Pons (tissue), 1 donor: ENCODE data around the gene DLGAP1.
"Not testable (repeated sequence)": the region's sequence is repeated elsewhere in the genome, so short reads cannot be mapped to it uniquely, and the experiment has no call there.

Experiments used
- DNase-seq: peaks from one replicate; pipeline ENCODE4 v3.0.0-alpha.2; 2016; ENCODE audit warnings: low spot score

DLGAP1 gene

DNA sequence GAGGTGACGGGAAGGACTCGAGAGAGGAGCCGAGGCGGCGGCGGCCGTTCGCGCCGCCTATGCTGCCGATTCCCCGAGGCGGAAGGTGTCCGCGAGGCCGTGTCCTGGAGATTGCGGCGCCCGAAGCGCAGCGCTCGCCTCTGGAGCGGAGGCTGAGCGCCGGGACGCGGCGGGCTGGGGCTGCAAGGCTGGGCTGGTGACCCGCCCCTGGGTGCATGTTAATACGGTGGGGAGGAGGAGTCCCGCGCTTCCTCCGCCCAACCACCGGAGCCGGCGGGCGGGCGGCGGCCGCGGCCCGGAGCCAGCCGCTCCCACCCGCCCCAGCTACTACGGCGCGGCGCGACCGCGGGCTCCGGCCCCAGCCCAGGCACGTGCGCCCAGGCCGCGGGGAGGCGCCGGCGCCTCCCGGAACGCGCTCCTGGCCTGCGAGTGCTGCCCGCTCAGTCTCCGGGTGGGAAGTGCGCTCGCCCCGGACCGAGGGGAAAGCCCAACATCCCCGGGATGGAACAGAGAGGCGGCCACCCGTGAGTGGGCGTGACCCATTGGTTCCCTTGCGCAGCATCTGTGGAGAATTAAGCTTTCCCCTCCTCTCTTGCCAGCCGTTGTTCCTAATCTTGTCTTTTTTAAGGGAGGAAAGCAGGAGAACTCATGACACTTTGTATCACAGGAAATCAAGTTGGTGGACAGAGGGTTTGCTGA is at the start of gene DLGAP1:
DLGAP1 (minus strand) TSS at position 195 of the 699 bp plus-strand sequence.
- no peak for DNase-seq

DNA sequence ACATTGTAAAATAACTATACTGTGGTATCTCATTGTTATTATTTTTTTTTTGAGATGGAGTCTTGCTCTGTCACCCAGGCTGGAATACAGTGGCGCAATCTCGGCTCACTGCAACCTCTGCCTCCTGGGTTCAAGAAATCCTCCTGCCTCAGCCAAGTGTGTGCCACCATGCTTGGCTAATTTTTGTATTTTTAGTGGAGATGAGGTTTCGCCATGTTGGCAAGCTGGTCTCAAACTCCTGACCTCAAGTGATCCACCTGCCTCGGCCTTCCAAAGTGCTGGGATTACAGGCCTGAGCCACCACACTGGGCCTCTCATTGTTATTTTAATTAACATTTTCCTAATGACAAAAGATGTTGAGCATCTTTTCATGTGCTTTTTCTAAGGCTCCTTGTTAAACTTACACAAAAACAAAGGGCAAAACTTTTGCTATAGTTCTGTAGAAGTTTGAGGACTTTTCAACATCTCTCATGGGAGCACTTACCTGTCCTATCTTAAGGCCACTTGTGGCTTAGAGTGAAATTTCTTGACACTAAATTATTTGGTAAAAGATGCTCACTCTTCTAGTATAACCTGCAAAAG is 39.7 kb upstream of the DLGAP1 start:
- DNase-seq: not testable (repeated sequence)

- no peak for DNase-seq
Measured at GRCh38 chr18:4468511-4468910, 13.4 kb upstream of the DLGAP1 start.

- DNase-seq: no peak
Measured at GRCh38 chr18:4454537-4455112, 482 bp downstream of the DLGAP1 start.

GRCh38 chr18:4453874-4454536 is 1.1 kb downstream of the DLGAP1 start:
- DNase-seq: no peak

DNA sequence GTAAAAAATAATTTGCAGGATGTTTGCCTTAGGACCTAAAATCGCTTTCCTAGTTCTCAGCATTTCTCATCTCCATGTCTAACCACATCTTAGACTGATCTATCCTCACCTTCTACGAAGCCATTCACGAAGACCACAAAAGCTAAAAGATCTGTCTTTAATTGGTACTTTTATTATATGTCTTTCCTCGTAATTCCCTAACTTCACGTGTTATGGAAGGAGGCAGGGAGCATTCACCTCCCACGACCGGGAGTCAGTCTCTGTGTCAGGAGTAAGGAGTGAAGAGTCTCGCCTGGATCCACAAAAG is 1.6 kb downstream of the DLGAP1 start:
- DNase-seq: no peak

- no peak for DNase-seq
Measured at GRCh38 chr18:4450065-4450658, 4.9 kb downstream of the DLGAP1 start.

- no peak for DNase-seq
Measured at GRCh38 chr18:4445902-4446301, 9.2 kb downstream of the DLGAP1 start.

DNA sequence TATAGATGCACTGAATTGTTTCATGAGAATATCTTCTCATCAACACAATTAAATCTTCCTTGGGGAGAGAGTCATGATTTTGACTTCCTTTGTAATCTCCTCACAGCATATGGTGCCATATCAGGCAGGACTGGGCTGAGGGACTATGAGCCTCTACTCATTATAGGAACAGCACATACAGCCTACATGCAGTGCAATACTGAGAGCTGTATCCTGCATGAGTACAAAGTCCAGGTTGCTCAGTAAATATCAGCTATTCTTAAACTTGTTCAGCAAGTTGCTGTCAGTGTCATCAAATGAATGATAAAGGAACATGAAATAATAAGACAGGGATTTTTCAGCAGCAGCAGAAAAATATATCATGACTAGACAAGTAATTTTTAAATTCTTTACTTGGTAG is 10.8 kb downstream of the DLGAP1 start:
- DNase-seq: no peak

- DNase-seq: no peak
Measured at GRCh38 chr18:4441098-4441497, 14.0 kb downstream of the DLGAP1 start.

DNA sequence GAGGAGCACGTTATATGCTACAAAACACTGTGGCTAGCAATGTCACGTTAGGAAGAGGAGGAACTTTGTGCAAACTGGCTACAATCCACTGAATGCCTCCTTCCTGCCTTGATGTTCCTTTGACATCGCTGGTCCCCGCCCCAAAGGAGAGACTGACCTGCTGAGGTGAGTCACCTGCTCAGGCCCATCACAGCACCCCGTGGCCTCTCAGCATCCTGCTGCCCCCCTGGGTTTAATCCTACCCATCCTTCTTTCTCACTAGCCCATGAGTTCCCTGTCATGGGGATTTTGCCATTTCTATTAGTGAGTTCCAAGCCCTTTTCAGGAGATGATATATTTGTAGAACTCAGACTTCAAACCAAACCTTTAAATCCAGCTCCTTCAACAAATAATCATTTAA is 16.2 kb downstream of the DLGAP1 start:
- DNase-seq: no peak

GRCh38 chr18:4433717-4434116 is 21.4 kb downstream of the DLGAP1 start:
- no peak for DNase-seq

- DNase-seq: no peak
Measured at GRCh38 chr18:4430836-4431235, 24.3 kb downstream of the DLGAP1 start.

DNA sequence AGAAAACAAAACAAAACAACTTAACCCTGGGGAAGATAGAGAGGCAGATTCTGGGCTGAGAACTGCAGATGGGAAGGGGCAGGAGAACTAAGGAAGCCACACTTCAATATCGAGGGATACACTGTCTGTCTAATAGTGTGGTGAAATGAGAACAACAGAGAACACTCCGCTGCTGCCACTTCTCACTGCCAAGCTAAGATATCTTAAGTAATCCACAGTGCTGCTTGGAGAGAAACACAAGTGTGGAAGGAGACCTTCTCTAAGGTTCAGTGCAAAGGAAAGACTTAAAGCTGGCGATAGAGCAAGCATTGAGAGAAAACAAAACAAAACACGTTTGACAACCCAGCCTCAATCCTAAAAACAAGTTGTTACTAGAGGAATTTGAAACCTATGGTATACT is 37.4 kb downstream of the DLGAP1 start:
- no peak for DNase-seq

DNA sequence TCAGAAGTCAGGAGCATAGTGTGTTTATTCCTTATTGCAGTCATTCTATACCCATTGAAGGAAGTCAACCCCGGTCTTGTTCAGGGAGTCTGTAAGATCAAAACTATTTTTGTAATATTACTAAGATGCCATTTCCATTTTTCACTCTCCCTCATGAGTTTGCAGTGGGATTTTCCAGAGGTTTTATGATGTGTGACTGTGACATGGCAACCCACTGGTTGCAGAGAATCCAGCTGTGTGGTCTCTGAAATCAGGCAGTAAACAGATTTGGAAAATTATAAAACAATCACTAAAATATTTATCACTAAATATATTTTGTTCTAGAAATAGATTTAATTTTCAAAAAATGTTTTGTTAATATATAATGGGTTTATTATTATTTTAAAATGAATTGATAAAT is 38.1 kb downstream of the DLGAP1 start:
- no peak for DNase-seq

- DNase-seq: no peak
Measured at GRCh38 chr18:4412286-4412685, 42.8 kb downstream of the DLGAP1 start.

GRCh38 chr18:4406856-4407255 is 48.3 kb downstream of the DLGAP1 start:
- DNase-seq: no peak

- no peak for DNase-seq
Measured at GRCh38 chr18:4405965-4406364, 49.1 kb downstream of the DLGAP1 start.

GRCh38 chr18:4403836-4404235 is 51.3 kb downstream of the DLGAP1 start:
- DNase-seq: no peak

DNA sequence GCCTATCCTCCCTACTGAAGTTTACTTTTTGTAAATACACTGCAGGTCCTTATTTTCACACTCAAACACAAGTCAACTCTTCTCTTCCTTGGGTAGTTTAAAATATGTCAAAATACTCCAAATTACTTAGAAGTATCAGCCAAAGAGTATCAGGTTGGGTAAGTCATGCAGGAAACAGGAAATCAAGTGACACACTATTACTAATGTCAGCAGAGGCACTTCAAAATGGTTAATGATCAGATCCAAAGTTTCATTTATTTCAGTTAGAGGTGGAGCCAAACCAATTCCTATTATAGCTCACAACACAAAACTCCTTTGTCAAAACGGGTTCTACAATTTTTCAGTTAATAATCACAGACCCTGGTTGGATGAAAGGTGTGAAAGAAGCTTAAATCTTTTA is 54.2 kb downstream of the DLGAP1 start:
- DNase-seq: no peak

DNA sequence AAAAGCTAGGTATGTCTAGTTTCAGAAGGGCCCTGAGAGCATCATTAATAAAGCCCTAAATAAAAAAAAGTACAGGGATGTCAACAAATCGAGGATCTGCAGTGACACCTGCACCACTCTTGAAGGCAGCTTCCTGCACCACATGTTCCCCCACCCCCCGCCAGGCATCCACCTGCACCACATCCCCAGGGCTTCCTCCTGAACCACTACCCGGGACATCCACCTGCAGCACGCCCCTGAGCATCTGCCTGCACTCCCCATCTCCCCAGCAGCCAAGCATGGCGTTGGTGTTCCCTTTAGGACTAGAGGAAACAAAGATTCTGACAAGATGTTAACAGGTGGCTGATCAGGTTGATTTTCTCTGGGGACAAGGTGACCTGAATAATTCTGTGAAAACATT is 55.2 kb downstream of the DLGAP1 start:
- DNase-seq: peak; percentile 29

- DNase-seq: no peak
Measured at GRCh38 chr18:4394700-4395099, 60.4 kb downstream of the DLGAP1 start.

DNA sequence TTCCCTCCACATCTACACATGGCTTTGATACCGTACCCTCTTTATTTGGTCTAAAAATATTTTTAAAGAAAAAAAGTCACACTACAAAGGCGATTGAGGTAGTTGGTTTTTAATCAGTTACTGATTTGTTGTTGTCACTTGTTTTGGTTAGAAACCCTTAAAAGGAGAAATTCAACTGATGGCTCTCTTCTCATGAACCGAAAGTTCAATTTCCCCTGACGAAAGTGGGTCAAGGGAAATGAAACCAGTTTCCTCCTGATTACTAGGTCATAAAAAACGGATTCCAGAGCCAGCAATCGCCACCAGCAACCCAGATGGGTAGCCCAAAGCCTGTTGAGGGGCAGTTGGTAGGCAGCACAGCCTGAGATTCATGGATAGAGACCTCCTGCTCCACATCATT is 63.2 kb downstream of the DLGAP1 start:
- DNase-seq: no peak
